ENCODE measurements around the gene ENHO. TPM values are rescaled to one million over a fixed set of nuclear protein-coding genes. Genes with fewer than 3 reads are reported as not detected.
A peak's percentile ranks its signal among the peaks of the same experiment; 100 is the strongest.
"Not testable (repeated sequence)": the region's sequence is repeated elsewhere in the genome, so short reads cannot be mapped to it uniquely, and the experiment has no call there.

Gene ENHO
- total RNA-seq, 1 donor from 2014 or later: 0.48 TPM

- intact Hi-C loops (cut with DNase I): no loop called here
- ATAC-seq (ENCODE audit: poor library complexity): no peak
These were observed 23.7 kb downstream of the ENHO start for GRCh38 chr9:34499076-34499475.

GRCh38 chr9:34498553-34498952 lies 24.2 kb downstream of the ENHO start:
- DNase-seq (no peak), ATAC-seq (ENCODE audit: poor library complexity) (no peak)
- intact Hi-C loops (cut with DNase I): no loop called here

More at GRCh38 chr9:34499076-34499475, 23.7 kb downstream of the ENHO start:
- no peak for DNase-seq

GRCh38 chr9:34496149-34496712 lies 26.6 kb downstream of the ENHO start:
- no peak for ATAC-seq (ENCODE audit: poor library complexity)
- intact Hi-C loops (cut with DNase I): no loop called here
- no peak for DNase-seq

GRCh38 chr9:34493972-34494535 lies 28.7 kb downstream of the ENHO start:
- intact Hi-C loops (cut with DNase I): no loop called here
- peak; percentile 53 for DNase-seq
- ATAC-seq (ENCODE audit: poor library complexity): peak; percentile 51

- DNase-seq (no peak), ATAC-seq (ENCODE audit: poor library complexity) (no peak)
- intact Hi-C loops (cut with DNase I): no loop called here
These were observed 30.7 kb downstream of the ENHO start for GRCh38 chr9:34492051-34492450.

GRCh38 chr9:34491596-34491995 lies 31.2 kb downstream of the ENHO start:
- ATAC-seq (ENCODE audit: poor library complexity): no peak
- intact Hi-C loops (cut with DNase I): no loop called here

GRCh38 chr9:34490760-34491159 lies 32.0 kb downstream of the ENHO start:
- DNase-seq (no peak), ATAC-seq (ENCODE audit: poor library complexity) (no peak)
- intact Hi-C loops (cut with DNase I): no loop called here

More at GRCh38 chr9:34491596-34491995, 31.2 kb downstream of the ENHO start:
- no peak for DNase-seq

- DNase-seq: no peak
- ATAC-seq (ENCODE audit: poor library complexity): no peak
- intact Hi-C loops (cut with DNase I): no loop called here
These were observed 32.4 kb downstream of the ENHO start for GRCh38 chr9:34490360-34490759.

GRCh38 chr9:34486572-34486971 lies 36.2 kb downstream of the ENHO start:
- intact Hi-C loops (cut with DNase I): no loop called here
- DNase-seq (no peak), ATAC-seq (ENCODE audit: poor library complexity) (no peak)

- DNase-seq: no peak
- intact Hi-C loops (cut with DNase I): no loop called here
- ATAC-seq (ENCODE audit: poor library complexity): no peak
These were observed 37.0 kb downstream of the ENHO start for GRCh38 chr9:34485822-34486221.

- intact Hi-C loops (cut with DNase I): no loop called here
- no peak for DNase-seq
- ATAC-seq (ENCODE audit: poor library complexity): no peak
These were observed 38.1 kb downstream of the ENHO start for GRCh38 chr9:34484678-34485077.

GRCh38 chr9:34482746-34483145 lies 40.0 kb downstream of the ENHO start:
- DNase-seq; ATAC-seq (ENCODE audit: poor library complexity); intact Hi-C loops (cut with DNase I): not testable (repeated sequence)

- intact Hi-C loops (cut with DNase I); DNase-seq; ATAC-seq (ENCODE audit: poor library complexity): not testable (repeated sequence)
These were observed 41.2 kb downstream of the ENHO start for GRCh38 chr9:34481620-34482019.

GRCh38 chr9:34479431-34479866 lies 43.3 kb downstream of the ENHO start:
- no peak for DNase-seq
- intact Hi-C loops (cut with DNase I): no loop called here
- no peak for ATAC-seq (ENCODE audit: poor library complexity)

- intact Hi-C loops (cut with DNase I): no loop called here
- DNase-seq (no peak), ATAC-seq (ENCODE audit: poor library complexity) (no peak)
These were observed 45.2 kb downstream of the ENHO start for GRCh38 chr9:34477541-34477940.

- ATAC-seq (ENCODE audit: poor library complexity) (no peak), DNase-seq (no peak)
- intact Hi-C loops (cut with DNase I): no loop called here
These were observed 47.7 kb downstream of the ENHO start for GRCh38 chr9:34475097-34475496.

Other genes starting within 250 kb of the ENHO start
- 0.56 TPM for gene KIF24, start 193.7 kb downstream of the ENHO start, total RNA-seq
- gene NUDT2, start 193.4 kb downstream of the ENHO start, total RNA-seq: 17.7 TPM
- 8.1 TPM for gene MYORG, start 146.1 kb downstream of the ENHO start, total RNA-seq
- gene FAM219A, start 64.4 kb downstream of the ENHO start, total RNA-seq: 20.6 TPM
- gene DNAI1, start 64.2 kb downstream of the ENHO start, total RNA-seq: not detected
- gene CNTFR, start 66.7 kb upstream of the ENHO start, total RNA-seq: 7.8 TPM
- 43.4 TPM for gene RPP25L, start 89.1 kb upstream of the ENHO start, total RNA-seq
- gene DCTN3, start 97.5 kb upstream of the ENHO start, total RNA-seq: 129 TPM
- gene ARID3C, start 106.1 kb upstream of the ENHO start, total RNA-seq: not detected
- gene SIGMAR1, start 114.8 kb upstream of the ENHO start, total RNA-seq: 22.2 TPM
- gene GALT, start 123.7 kb upstream of the ENHO start, total RNA-seq: 53.8 TPM
- 48.8 TPM for gene IL11RA, start 129.2 kb upstream of the ENHO start, total RNA-seq
- not detected for gene CCL27, start 139.7 kb upstream of the ENHO start, total RNA-seq
- 0.70 TPM for gene CCL19, start 168.3 kb upstream of the ENHO start, total RNA-seq
- 4.9 TPM for gene CCL21, start 187.1 kb upstream of the ENHO start, total RNA-seq

All from Right ventricle myocardium superior (tissue), 1 donor.